Measurements from ENCODE around the gene FANCC. TPM values are rescaled to one million over a fixed set of nuclear protein-coding genes. Genes with fewer than 3 reads are reported as not detected.

FANCC gene
- total and polyA plus RNA-seq, 12 donors, result 1.9 to 6.1 (median 3.3) TPM

DNA sequence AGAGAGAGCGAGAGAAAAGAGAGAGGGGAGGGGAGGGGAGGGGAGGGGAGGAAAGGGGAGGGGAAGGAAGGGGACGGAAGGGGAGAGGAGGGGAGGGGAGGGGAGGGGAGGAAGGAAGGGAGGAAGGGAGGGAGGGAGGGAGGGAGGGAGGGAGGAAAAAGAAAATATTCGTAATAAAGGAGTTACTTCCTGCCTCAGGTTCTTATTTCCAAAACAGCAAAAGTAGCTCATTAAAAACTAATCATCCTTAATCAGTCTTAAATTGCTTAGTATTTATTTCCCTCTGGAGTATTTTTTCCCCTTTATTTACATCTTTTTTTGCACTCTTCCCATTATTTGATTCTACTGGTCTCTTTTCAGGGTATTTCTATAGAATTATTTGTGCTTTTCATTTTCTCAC, 162.3 kb downstream of the FANCC start:
- peaks cover 0 to 3% of the 10 kb centered on the region in 2 donors for H3K4me1 ChIP-seq (replicated peaks in 1 of 2)
- no peak for DNase-seq
- no peak overlapping the region for H3K27ac ChIP-seq
- H3K36me3 ChIP-seq (replicated peaks in 1 of 2), result no peaks in the 10 kb centered on the region
- intact Hi-C loops (cut with DNase I), result no loop called here
- H3K4me3 ChIP-seq, result no peak overlapping the region
- no peaks in the 10 kb centered on the region for H3K9me3 ChIP-seq (replicated peaks in 1 of 3)
- TF ChIP-seq POLR2A (IDR thresholded peaks at IDR 0.05), result no peak
- TF ChIP-seq, protein P1, sequence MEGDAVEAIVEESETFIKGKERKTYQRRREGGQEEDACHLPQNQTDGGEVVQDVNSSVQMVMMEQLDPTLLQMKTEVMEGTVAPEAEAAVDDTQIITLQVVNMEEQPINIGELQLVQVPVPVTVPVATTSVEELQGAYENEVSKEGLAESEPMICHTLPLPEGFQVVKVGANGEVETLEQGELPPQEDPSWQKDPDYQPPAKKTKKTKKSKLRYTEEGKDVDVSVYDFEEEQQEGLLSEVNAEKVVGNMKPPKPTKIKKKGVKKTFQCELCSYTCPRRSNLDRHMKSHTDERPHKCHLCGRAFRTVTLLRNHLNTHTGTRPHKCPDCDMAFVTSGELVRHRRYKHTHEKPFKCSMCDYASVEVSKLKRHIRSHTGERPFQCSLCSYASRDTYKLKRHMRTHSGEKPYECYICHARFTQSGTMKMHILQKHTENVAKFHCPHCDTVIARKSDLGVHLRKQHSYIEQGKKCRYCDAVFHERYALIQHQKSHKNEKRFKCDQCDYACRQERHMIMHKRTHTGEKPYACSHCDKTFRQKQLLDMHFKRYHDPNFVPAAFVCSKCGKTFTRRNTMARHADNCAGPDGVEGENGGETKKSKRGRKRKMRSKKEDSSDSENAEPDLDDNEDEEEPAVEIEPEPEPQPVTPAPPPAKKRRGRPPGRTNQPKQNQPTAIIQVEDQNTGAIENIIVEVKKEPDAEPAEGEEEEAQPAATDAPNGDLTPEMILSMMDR (IDR thresholded peaks at IDR 0.05), result no peak
- H3K27me3 ChIP-seq, result no peaks in the 10 kb centered on the region
- WGBS, 4 donors, result 32 to 71% (median 62%) methylated on average over 1 to 3 of the region's 3 CpGs

GRCh38 chr9:95150903-95151302, 166.6 kb downstream of the FANCC start:
- no peak for DNase-seq
- 92 to 97% (median 96%) methylated on average over 7 of the region's 7 CpGs for WGBS, 4 donors
- H3K4me1 ChIP-seq (replicated peaks in 1 of 2), result no peaks in the 10 kb centered on the region
- TF ChIP-seq, protein P1 (IDR thresholded peaks at IDR 0.05), result no peak
- TF ChIP-seq POLR2A (IDR thresholded peaks at IDR 0.05), result no peak
- H3K27me3 ChIP-seq, result no peaks in the 10 kb centered on the region
- H3K9me3 ChIP-seq (replicated peaks in 1 of 3), result no peaks in the 10 kb centered on the region
- intact Hi-C loops (cut with DNase I), result no loop called here
- H3K27ac ChIP-seq, result no peak overlapping the region
- no peak overlapping the region for H3K4me3 ChIP-seq
- no peaks in the 10 kb centered on the region for H3K36me3 ChIP-seq (replicated peaks in 1 of 2)

DNA sequence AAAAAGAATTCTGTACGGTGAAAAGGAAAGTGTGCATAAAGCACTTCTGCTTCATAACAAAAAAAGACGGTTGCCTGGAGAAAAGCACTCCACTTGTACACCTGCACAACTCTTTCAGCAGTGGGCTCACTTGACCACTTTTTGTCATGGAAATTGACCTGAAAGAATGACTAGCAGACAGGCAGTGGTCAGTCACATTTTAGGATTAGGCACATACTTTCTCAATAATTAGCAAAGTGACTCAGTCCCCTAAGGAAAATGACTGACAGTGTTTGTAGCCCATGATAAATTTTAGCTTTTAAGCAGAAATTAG, 169.3 kb downstream of the FANCC start:
- no peaks in the 10 kb centered on the region for H3K4me1 ChIP-seq (replicated peaks in 1 of 2)
- no peak overlapping the region for H3K27ac ChIP-seq
- H3K4me3 ChIP-seq, result no peak overlapping the region
- H3K27me3 ChIP-seq, result no peaks in the 10 kb centered on the region
- intact Hi-C loops (cut with DNase I), result no loop called here
- WGBS, 4 donors, result 76 to 94% (median 88%) methylated on average over 2 of the region's 2 CpGs
- no peak for TF ChIP-seq POLR2A (IDR thresholded peaks at IDR 0.05)
- TF ChIP-seq, protein P1 (IDR thresholded peaks at IDR 0.05), result no peak
- H3K36me3 ChIP-seq (replicated peaks in 1 of 2), result no peaks in the 10 kb centered on the region
- DNase-seq, result no peak
- H3K9me3 ChIP-seq (replicated peaks in 1 of 3), result no peaks in the 10 kb centered on the region

DNA sequence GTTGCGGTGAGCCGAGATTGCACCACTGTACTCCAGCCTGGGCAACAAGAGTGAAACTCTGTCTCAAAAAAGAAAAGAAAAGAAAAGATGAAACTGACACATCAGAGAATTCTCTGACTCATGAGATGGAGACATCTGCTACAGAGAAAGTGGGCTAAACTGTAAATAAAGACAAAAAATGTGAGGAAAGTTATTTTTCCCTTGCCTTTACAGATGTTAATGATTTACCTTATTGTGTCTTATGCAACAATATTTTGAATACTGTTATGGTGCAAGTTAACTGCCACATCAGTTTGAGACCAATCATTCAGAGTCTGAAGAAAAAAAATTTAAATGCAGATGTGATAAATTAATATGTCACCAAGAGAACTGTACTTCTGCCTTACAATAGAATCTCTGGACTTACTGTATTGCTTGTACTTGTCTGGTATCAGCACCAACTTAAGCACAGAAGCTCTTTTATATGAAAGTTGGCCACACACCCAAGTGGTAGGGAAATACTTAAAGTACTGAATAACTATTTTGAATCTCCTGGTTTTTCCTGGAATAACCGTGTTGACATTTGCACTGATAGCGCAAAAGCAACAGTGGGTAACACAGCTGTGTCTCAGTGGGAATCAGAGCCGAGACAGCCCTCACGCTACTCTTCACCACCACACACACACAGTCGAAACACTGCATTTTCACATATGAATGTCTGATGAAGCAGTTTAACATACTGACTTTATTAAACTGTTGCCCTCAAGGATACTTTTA, 169.9 kb downstream of the FANCC start:
- no peak for DNase-seq
- intact Hi-C loops (cut with DNase I), result no loop called here
- Histone ChIP-seq H3K4me1 (replicated peaks in 1 of 2) (no peaks in the 10 kb centered on the region), H3K4me3 (no peak overlapping the region), H3K9me3 (replicated peaks in 1 of 3) (no peaks in the 10 kb centered on the region), H3K27me3 (no peaks in the 10 kb centered on the region), H3K27ac (no peak overlapping the region), H3K36me3 (replicated peaks in 1 of 2) (no peaks in the 10 kb centered on the region)
- 80 to 95% (median 91%) methylated on average over 7 of the region's 7 CpGs for WGBS, 4 donors
- TF ChIP-seq, protein P1 (IDR thresholded peaks at IDR 0.05), result no peak
- TF ChIP-seq POLR2A (IDR thresholded peaks at IDR 0.05), result no peak
